Uterus (tissue), 4 donors: ENCODE results near the gene PGA3. TPM values are rescaled to one million over a fixed set of nuclear protein-coding genes. Genes with fewer than 3 reads are reported as not detected.
"Not testable (repeated sequence)": the region's sequence is repeated elsewhere in the genome, so short reads cannot be mapped to it uniquely, and the experiment has no call there.

ENCODE experiments used
- DNase-seq, 2 donors: peaks; one replicate each; pipeline ENCODE4 v3.0.0-alpha.2; 2019 to 2020
- H3K27ac ChIP-seq, 2 donors: fragments of 200-600 bp; sonication (generic); 1 replicate in 1 of 2; 2 replicates in 1 of 2; pipeline ENCODE4 v1.5.1; 2016 to 2018
- H3K27me3 ChIP-seq, 2 donors: fragments of 200-600 bp; sonication (generic); one replicate each; pipeline ENCODE4 v1.5.1; 2018 to 2019; ENCODE audit warnings: control low read depth in 1 of 2
- H3K36me3 ChIP-seq, 2 donors: fragments of 200-600 bp; sonication (generic); one replicate each; pipeline ENCODE4 v1.5.1; 2019; ENCODE audit warnings: control low read depth in 1 of 2
- H3K4me1 ChIP-seq, 2 donors: fragments of 200-600 bp; sonication (generic); one replicate each; pipeline ENCODE4 v1.5.1; 2018 to 2019; ENCODE audit warnings: control low read depth in 1 of 2
- H3K4me3 ChIP-seq, 2 donors: fragments of 200-600 bp; sonication (generic); 1 replicate in 1 of 2; 2 replicates in 1 of 2; pipeline ENCODE4 v1.5.1; 2018 to 2019; ENCODE audit warnings: mild to moderate bottlenecking in 1 of 2
- H3K9me3 ChIP-seq, 2 donors: fragments of 200-600 bp; sonication (generic); one replicate each; pipeline ENCODE4 v1.5.1; 2019; ENCODE audit warnings: control low read depth in 1 of 2
- POLR2A ChIP-seq, 2 donors: fragments of 450-650 bp; IDR thresholded peaks; one replicate each; pipeline ENCODE4 v1.6.1; 2016; ENCODE audit warnings: antibody characterized with exemption in 2 of 2, mild to moderate bottlenecking in 1 of 2, moderate library complexity in 1 of 2
- intact Hi-C: fragments of 100-400 bp; cut with DNase I; formaldehyde crosslinking; loops from one replicate; pipeline ENCODE4 v1.15.1; 2023; ENCODE audit warnings: low total_unique reads
- total RNA-seq, 4 donors: library from RNA; depleted of rRNA in 3 of 4; stranded (reverse); fragments of >200 nt in 3 of 4; gene quantifications; one replicate each; pipeline versions ENCODE4 v1.1.0 to v1.2.4, GENCODE V29; 2014 to 2023
- TF ChIP-seq, protein P1 (sequence below), 4 experiments: fragments of 200-600 bp in 2 of 4; fragments of 450-650 bp in 2 of 4; sonication (generic) in 2 of 4; IDR thresholded peaks; one replicate each; pipeline ENCODE4 v1.5.1; 2016 to 2019; ENCODE audit warnings: antibody characterized with exemption in 4 of 4, mild to moderate bottlenecking in 2 of 4, moderate library complexity in 1 of 4
- donor health status: DM: yes; HTN: yes; CAD: no.

The PGA3 gene
- total RNA-seq, 4 donors from 2014 or later = 0.35 to 6.5 (median 4.4) TPM; not detected in 1

DNA sequence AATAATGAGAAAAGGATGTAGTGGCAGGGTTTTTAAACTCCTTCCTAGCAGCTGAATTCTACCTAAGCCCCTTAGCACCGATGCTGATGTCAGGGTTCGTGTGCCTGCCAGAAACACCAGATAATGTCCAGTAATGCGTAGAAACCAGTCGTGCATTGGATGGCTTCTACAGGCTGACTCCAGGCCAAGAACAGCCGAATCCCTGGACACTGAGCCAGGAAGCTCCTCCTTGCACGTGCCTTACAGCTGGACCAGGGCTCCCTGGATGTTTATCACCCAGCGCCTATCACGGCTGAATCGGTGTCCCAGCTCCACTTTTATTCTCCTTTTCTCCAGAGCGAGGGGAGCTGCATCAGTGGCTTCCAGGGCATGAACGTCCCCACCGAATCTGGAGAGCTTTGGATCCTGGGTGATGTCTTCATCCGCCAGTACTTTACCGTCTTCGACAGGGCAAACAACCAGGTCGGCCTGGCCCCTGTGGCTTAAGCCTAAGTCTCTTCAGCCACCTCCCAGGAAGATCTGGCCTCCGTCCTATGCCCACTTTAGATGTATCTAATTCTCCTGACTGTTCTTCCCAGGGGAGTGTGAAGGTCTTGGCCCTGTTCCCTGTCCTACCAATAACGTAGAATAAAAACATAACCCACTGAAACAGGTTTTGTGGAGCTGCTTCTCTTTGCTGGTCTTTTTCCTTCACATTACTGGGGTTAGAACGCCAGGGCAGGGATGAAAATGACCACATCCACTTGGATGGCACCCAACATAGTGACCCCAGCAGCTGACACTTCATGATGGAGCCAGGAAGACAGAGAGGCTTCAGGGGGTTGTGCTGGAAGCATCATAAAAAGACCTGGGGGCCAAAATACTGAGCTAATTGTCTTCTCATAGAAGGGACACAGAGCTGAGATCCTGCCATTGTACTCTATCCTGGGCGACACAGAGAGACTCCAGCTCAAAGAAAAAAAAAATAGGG is 47.8 kb downstream of the PGA3 start:
- H3K27me3 ChIP-seq, H3K4me1 ChIP-seq, H3K9me3 ChIP-seq, H3K27ac ChIP-seq, H3K4me3 ChIP-seq, H3K36me3 ChIP-seq, intact Hi-C loops: not testable (repeated sequence)
- DNase-seq = peak; percentile 49 to 55

- H3K27ac ChIP-seq, H3K27me3 ChIP-seq, H3K9me3 ChIP-seq, H3K36me3 ChIP-seq, intact Hi-C loops, DNase-seq, H3K4me1 ChIP-seq, H3K4me3 ChIP-seq: not testable (repeated sequence)
Measured at GRCh38 chr11:61252332-61252731, 49.0 kb downstream of the PGA3 start.

GRCh38 chr11:61254403-61255025 is 51.2 kb downstream of the PGA3 start:
- TF ChIP-seq, protein P1, sequence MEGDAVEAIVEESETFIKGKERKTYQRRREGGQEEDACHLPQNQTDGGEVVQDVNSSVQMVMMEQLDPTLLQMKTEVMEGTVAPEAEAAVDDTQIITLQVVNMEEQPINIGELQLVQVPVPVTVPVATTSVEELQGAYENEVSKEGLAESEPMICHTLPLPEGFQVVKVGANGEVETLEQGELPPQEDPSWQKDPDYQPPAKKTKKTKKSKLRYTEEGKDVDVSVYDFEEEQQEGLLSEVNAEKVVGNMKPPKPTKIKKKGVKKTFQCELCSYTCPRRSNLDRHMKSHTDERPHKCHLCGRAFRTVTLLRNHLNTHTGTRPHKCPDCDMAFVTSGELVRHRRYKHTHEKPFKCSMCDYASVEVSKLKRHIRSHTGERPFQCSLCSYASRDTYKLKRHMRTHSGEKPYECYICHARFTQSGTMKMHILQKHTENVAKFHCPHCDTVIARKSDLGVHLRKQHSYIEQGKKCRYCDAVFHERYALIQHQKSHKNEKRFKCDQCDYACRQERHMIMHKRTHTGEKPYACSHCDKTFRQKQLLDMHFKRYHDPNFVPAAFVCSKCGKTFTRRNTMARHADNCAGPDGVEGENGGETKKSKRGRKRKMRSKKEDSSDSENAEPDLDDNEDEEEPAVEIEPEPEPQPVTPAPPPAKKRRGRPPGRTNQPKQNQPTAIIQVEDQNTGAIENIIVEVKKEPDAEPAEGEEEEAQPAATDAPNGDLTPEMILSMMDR (IDR thresholded peaks at IDR 0.05) = peak; percentile 35 to 71 (median 56)
- no peak for TF ChIP-seq POLR2A (IDR thresholded peaks at IDR 0.05)
- intact Hi-C loops = no loop called here
- DNase-seq = peak; percentile 34 to 46

DNA sequence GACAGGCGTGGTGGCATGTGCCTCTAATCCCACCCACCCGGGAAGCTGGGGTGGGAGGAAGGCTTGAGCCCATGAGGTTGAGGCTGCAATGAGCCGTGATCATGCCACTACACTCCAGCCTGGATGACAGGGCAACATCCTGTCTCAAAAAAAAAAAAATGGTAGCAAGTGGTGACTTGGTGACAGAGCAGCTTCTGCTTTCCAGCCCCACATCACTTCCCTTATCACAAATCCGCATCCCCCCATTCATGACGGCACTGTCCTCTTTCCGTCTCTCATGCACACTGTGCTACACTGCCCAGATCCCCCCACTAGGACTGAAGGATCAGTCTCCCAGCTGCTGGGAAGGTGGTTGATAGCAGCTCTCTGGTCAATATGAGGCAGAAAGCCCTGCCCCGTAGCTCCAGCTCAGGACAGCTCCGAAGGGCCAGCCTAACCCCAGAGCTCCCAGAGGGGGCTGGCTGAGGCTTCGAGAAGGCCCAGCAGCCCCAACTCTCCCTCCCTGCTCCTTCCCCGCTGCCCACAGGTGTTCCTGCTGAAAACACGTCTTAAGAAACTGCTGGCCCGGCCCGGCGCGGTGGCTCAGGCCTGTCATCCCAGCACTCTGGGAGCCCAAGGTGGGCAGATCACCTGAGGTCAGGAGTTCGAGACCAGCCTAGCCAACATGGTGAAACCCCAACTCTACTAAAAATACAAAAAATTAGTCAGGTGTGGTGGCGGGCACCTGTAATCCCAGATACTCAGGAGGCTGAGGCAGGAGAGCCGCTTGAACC is 53.6 kb downstream of the PGA3 start:
- Histone ChIP-seq H3K36me3 (no peaks in the 10 kb centered on the region), H3K27ac (no peak overlapping the region), H3K4me1 (no peaks in the 10 kb centered on the region), H3K4me3 (no peak overlapping the region), H3K27me3 (no peaks in the 10 kb centered on the region), H3K9me3 (no peaks in the 10 kb centered on the region)
- intact Hi-C loops = no loop called here
- TF ChIP-seq POLR2A (IDR thresholded peaks at IDR 0.05) = no peak
- no peak for DNase-seq

More at GRCh38 chr11:61254403-61255025, 51.2 kb downstream of the PGA3 start:
- H3K4me3 ChIP-seq = no peak overlapping the region
- H3K36me3 ChIP-seq = no peaks in the 10 kb centered on the region
- no peaks in the 10 kb centered on the region for H3K9me3 ChIP-seq
- no peaks in the 10 kb centered on the region for H3K27me3 ChIP-seq
- H3K27ac ChIP-seq = no peak overlapping the region
- H3K4me1 ChIP-seq = no peaks in the 10 kb centered on the region

DNA sequence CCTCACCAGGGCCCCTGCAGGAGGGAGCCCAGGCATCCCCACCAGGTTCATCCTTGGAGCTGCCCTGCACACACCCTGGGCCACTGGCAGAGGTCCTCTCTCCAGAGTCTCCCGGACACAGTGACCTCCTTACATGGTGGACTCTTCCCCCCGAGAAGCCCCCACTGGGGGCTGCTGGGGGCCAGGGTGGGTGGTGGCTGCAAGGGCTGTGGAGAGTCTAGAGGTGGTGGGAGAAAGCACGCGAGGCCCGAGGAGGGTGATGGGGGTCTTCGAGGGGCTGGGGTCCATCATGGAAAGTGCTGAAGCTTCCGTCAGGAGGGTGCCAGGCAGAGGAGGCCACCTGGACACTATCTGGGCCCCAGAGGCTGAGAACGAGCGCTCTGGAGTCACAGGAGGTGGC is 55.2 kb downstream of the PGA3 start:
- Histone ChIP-seq H3K4me1 (no peaks in the 10 kb centered on the region), H3K4me3 (no peak overlapping the region), H3K27me3 (no peaks in the 10 kb centered on the region), H3K27ac (no peak overlapping the region), H3K9me3 (no peaks in the 10 kb centered on the region), H3K36me3 (no peaks in the 10 kb centered on the region)
- TF ChIP-seq, protein P1 (IDR thresholded peaks at IDR 0.05) = no peak
- no peak for TF ChIP-seq POLR2A (IDR thresholded peaks at IDR 0.05)
- intact Hi-C loops = no loop called here
- DNase-seq = no peak

DNA sequence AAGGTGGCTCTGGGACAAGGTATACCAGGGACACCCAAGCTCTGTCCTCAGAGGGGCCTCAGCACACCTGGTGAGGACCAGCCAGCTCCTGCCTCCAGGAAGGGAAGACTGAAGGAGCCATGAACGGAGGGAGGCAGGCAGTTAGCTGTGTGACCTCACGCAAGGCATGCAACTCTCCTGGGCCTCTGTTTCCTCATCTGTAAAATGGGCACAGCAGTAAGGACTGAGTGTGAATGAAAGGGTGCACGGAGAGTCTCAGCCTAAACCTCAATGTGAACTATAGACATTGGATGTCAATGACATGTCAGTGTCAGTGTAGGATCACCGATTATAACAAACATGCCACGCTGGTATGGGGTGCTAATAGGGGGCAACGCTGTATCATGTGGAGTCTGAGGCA is 56.0 kb downstream of the PGA3 start:
- H3K9me3 ChIP-seq = no peaks in the 10 kb centered on the region
- no peaks in the 10 kb centered on the region for H3K4me1 ChIP-seq
- H3K27ac ChIP-seq = no peak overlapping the region
- no peaks in the 10 kb centered on the region for H3K27me3 ChIP-seq
- no peak for DNase-seq
- no peaks in the 10 kb centered on the region for H3K36me3 ChIP-seq
- TF ChIP-seq, protein P1 (IDR thresholded peaks at IDR 0.05) = no peak
- no peak for TF ChIP-seq POLR2A (IDR thresholded peaks at IDR 0.05)
- intact Hi-C loops = no loop called here
- no peak overlapping the region for H3K4me3 ChIP-seq

Other genes with a start within 250 kb of the PGA3 start
- gene CD6, start 231.8 kb upstream of the PGA3 start, total RNA-seq = 1 to 10 TPM in 1 of 4 donors, under 1 TPM in 2, not detected in 1; 0.26 to 2.0 (median 0.91) TPM
- gene CD5, start 101.0 kb upstream of the PGA3 start, total RNA-seq = under 1 TPM in 3 of 4 donors, not detected in 1; under 0.01 to 0.14 (median 0.12) TPM
- 10 to 100 TPM in 2 of 4 donors, 1 to 10 TPM in 1, under 1 TPM in 1; 0.26 to 26.3 (median 13.3) TPM for gene VPS37C, start 42.1 kb upstream of the PGA3 start, total RNA-seq
- 1 to 10 TPM; 1.0 to 8.7 (median 4.9) TPM for gene PGA4, start 18.8 kb downstream of the PGA3 start, total RNA-seq
- not detected for gene PGA5, start 37.7 kb downstream of the PGA3 start, total RNA-seq
- 1 to 10 TPM in 2 of 4 donors, under 1 TPM in 2; 0.51 to 6.5 (median 1.2) TPM for gene VWCE, start 91.8 kb downstream of the PGA3 start, total RNA-seq
- gene DDB1, start 129.6 kb downstream of the PGA3 start, total RNA-seq = 100 to 1,000 TPM in 3 of 4 donors, 10 to 100 TPM in 1; 87.9 to 231 (median 155) TPM
- 10 to 100 TPM in 2 of 4 donors, 1 to 10 TPM in 2; 3.6 to 28.5 (median 11.9) TPM for gene TKFC, start 129.7 kb downstream of the PGA3 start, total RNA-seq
- gene CYB561A3, start 158.4 kb downstream of the PGA3 start, total RNA-seq = 10 to 100 TPM; 11.3 to 43.6 (median 21.2) TPM
- 10 to 100 TPM; 12.0 to 81.5 (median 20.9) TPM for gene TMEM138, start 158.9 kb downstream of the PGA3 start, total RNA-seq
- gene TMEM216, start 189.1 kb downstream of the PGA3 start, total RNA-seq = 10 to 100 TPM in 3 of 4 donors, 1 to 10 TPM in 1; 2.6 to 30.8 (median 17.0) TPM
- 100 to 1,000 TPM in 1 of 4 donors, 10 to 100 TPM in 3; 30.0 to 122 (median 56.5) TPM for gene CPSF7, start 226.5 kb downstream of the PGA3 start, total RNA-seq
- 10 to 100 TPM in 2 of 4 donors, 1 to 10 TPM in 2; 2.8 to 43.9 (median 16.1) TPM for gene SDHAF2, start 226.6 kb downstream of the PGA3 start, total RNA-seq